Measurements from ENCODE around the gene IFRD1. TPM values are rescaled to one million over a fixed set of nuclear protein-coding genes. Genes with fewer than 3 reads are reported as not detected.

The IFRD1 gene
- total and polyA plus RNA-seq, 12 donors: 17.5 to 94.6 (median 30.3) TPM

GRCh38 chr7:112517487-112517886 is 67.2 kb downstream of the IFRD1 start:
- ATAC-seq (no peak), DNase-seq (no peak)
- TF ChIP-seq CTCF (IDR thresholded peaks at IDR 0.05): no peak
- 85 to 94% methylated on average over 3 of the region's 3 CpGs for WGBS, 2 donors
- intact Hi-C loops (cut with DNase I): no loop called here
- Histone ChIP-seq H3K27ac (no peak overlapping the region), H3K27me3 (peaks cover 0 to 10% (median 0%) of the 10 kb centered on the region in 7 donors), H3K4me3 (no peak overlapping the region), H3K4me1 (no peaks in the 10 kb centered on the region), H3K9me3 (no peaks in the 10 kb centered on the region), H3K36me3 (no peaks in the 10 kb centered on the region)

DNA sequence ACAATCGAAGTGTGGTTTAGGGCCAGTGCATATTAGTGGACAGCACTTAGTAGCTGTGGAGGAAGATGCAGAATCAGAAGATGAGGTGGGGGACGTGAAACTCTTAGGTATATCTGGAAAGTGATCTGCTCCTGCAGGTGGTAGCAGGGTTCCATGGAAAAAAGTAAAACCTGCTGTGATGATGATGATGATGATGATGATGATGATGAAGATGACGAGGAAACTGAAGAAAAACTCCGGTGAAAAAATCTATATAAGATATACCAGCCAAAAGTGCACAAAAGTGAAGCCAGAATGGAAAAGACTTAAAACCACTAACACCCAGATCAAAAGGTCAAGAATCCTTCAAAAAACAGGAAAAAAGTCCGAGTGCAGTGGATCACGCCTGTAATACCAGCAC is 70.5 kb downstream of the IFRD1 start:
- H3K4me3 ChIP-seq: no peak overlapping the region
- no peak for ATAC-seq
- WGBS, 2 donors: 77 to 87% methylated on average over 6 of the region's 6 CpGs

GRCh38 chr7:112521942-112522341 is 71.7 kb downstream of the IFRD1 start:
- no peak for TF ChIP-seq CTCF (IDR thresholded peaks at IDR 0.05)
- Histone ChIP-seq H3K4me3 (no peak overlapping the region), H3K9me3 (no peaks in the 10 kb centered on the region), H3K36me3 (no peaks in the 10 kb centered on the region), H3K4me1 (no peaks in the 10 kb centered on the region), H3K27me3 (peaks cover 0 to 10% (median 0%) of the 10 kb centered on the region in 7 donors), H3K27ac (no peak overlapping the region)
- no peak for ATAC-seq
- intact Hi-C loops (cut with DNase I): no loop called here
- no peak for DNase-seq
- 81 to 86% methylated on average over 3 of the region's 3 CpGs for WGBS, 2 donors

More for the DNA sequence above, 70.5 kb downstream of the IFRD1 start:
- no peak overlapping the region for H3K27ac ChIP-seq
- intact Hi-C loops (cut with DNase I): no loop called here
- no peaks in the 10 kb centered on the region for H3K4me1 ChIP-seq
- no peaks in the 10 kb centered on the region for H3K36me3 ChIP-seq
- peaks cover 0 to 10% (median 0%) of the 10 kb centered on the region in 7 donors for H3K27me3 ChIP-seq
- TF ChIP-seq CTCF (IDR thresholded peaks at IDR 0.05): no peak
- no peak for DNase-seq
- no peaks in the 10 kb centered on the region for H3K9me3 ChIP-seq

- no peak overlapping the region for H3K4me3 ChIP-seq
- WGBS, 2 donors: 87 to 92% methylated on average over 2 of the region's 2 CpGs
- no peaks in the 10 kb centered on the region for H3K4me1 ChIP-seq
- H3K36me3 ChIP-seq: no peaks in the 10 kb centered on the region
- no peaks in the 10 kb centered on the region for H3K9me3 ChIP-seq
- DNase-seq: no peak
- intact Hi-C loops (cut with DNase I): no loop called here
- no peak for TF ChIP-seq CTCF (IDR thresholded peaks at IDR 0.05)
- ATAC-seq: no peak
- H3K27ac ChIP-seq: no peak overlapping the region
- H3K27me3 ChIP-seq: peaks cover 0 to 3% (median 0%) of the 10 kb centered on the region in 7 donors
Observed at GRCh38 chr7:112523871-112524270, 73.6 kb downstream of the IFRD1 start.

Other genes with a start within 250 kb of the IFRD1 start
- gene DOCK4, start 244.1 kb upstream of the IFRD1 start, total RNA-seq: 10 to 100 TPM; 10.8 to 26.8 (median 16.4) TPM
- gene DOCK4, start 244.1 kb upstream of the IFRD1 start, polyA plus RNA-seq: 1 to 10 TPM; 2.6 to 9.7 TPM
- 10 to 100 TPM; 14.1 to 25.7 (median 17.6) TPM for gene ZNF277, start 243.8 kb upstream of the IFRD1 start, total RNA-seq
- gene ZNF277, start 243.8 kb upstream of the IFRD1 start, polyA plus RNA-seq: 10 to 100 TPM in 1 of 2 donors, 1 to 10 TPM in 1; 7.7 to 16.0 TPM
- gene LSMEM1, start 30.5 kb downstream of the IFRD1 start, total RNA-seq: 10 to 100 TPM in 1 of 10 donors, 1 to 10 TPM in 9; 1.1 to 11.6 (median 4.8) TPM
- gene LSMEM1, start 30.5 kb downstream of the IFRD1 start, polyA plus RNA-seq: 1 to 10 TPM in 1 of 2 donors, under 1 TPM in 1; 0.65 to 4.2 TPM